Psoas muscle (tissue), 8 donors: ENCODE data around the gene DEFB119. TPM values are rescaled to one million over a fixed set of nuclear protein-coding genes. Genes with fewer than 3 reads are reported as not detected.
"Not testable (repeated sequence)": the region's sequence is repeated elsewhere in the genome, so short reads cannot be mapped to it uniquely, and the experiment has no call there.

ENCODE experiments used
- ATAC-seq, 4 donors: fragments of 200-7000 bp; cut with Tn5 transposase; one replicate each; pipeline ENCODE4 v1.9.1; 2020; ENCODE audit warnings: moderate library complexity in 3 of 4, mild to moderate bottlenecking in 2 of 4
- DNase-seq, 2 donors: peaks; one replicate each; pipeline ENCODE4 v3.0.0-alpha.2; 2020
- H3K27ac ChIP-seq: fragments of 200-600 bp; one replicate; pipeline ENCODE4 v1.8.0; 2022
- H3K27me3 ChIP-seq, 3 donors: fragments of 200-600 bp in 1 of 3; one replicate each; pipeline versions ENCODE4 v1.6.1 to v1.8.0; 2013 to 2022; ENCODE audit warnings: low read length in 2 of 3, mild to moderate bottlenecking in 2 of 3, moderate library complexity in 1 of 3; ENCODE audit not compliant: insufficient read depth in 3 of 3
- H3K36me3 ChIP-seq, 2 donors: fragments of 200-600 bp in 1 of 2; one replicate each; pipeline versions ENCODE4 v1.6.1 to v1.8.0; 2013 to 2022; ENCODE audit warnings: low read depth in 1 of 2, mild to moderate bottlenecking in 1 of 2, moderate library complexity in 1 of 2; ENCODE audit not compliant: insufficient read depth in 1 of 2
- H3K4me1 ChIP-seq: fragments of 200-600 bp; one replicate; pipeline ENCODE4 v1.8.0; 2022
- H3K4me3 ChIP-seq: fragments of 200-600 bp; one replicate; pipeline ENCODE4 v1.8.0; 2022; ENCODE audit warnings: mild to moderate bottlenecking
- H3K9me3 ChIP-seq: fragments of 200-600 bp; one replicate; pipeline ENCODE4 v1.8.0; 2022
- WGBS, 3 donors: extraction: QIAGEN DNeasy Blood & Tissue Kit; methylation state at CpG; one replicate each; pipeline versions ENCODE4 v1.1.6 to v1.1.7; 2013; 5-methylcytosine and 5-hydroxymethylcytosine counted together
- intact Hi-C, 2 donors: fragments of 100-400 bp; cut with DNase I; formaldehyde crosslinking; loops; one replicate each; pipeline versions ENCODE4 v1.11.0 to v1.14.2; 2022
- long read RNA-seq, 2 donors: library from polyadenylated mRNA; unstranded; transcript quantifications; one replicate each; pipeline ENCODE4 v2.0.0, GENCODE V29; 2021
- polyA plus RNA-seq, 3 donors: library from polyadenylated mRNA; stranded (reverse); fragments of 200-250 nt; gene quantifications; one replicate each; pipeline ENCODE4 v1.2.3, GENCODE V29; 2013
- total RNA-seq, 4 donors: library from RNA; stranded (reverse); fragmentation: NEBNext Ultra II Directional in 2 of 4; extraction: Animal tissue kit (Norgen Biotek cat#: 25700) in 2 of 4; gene quantifications; one replicate each; pipeline versions ENCODE4 v1.2.1 to v1.2.4, GENCODE V29; 2021 to 2023
- TF ChIP-seq, protein P1 (sequence below): fragments of 200-600 bp; IDR thresholded peaks from one replicate; pipeline ENCODE4 v1.8.0; 2022; ENCODE audit warnings: antibody characterized with exemption
- donor health status: healthy with polysubstance abuse.
- donor health status: DM: no; HTN: no; CAD: no; lungs with moderate emphysema.
- donor health status: Bipolar disorder and iron deficiency.
- donor health status: healthy.
- donor health status: DM: yes; HTN: yes; CAD: no.
- donor health status: DM: no; HTN: no; CAD: no.
- donor health status: DM: no; HTN: no; CAD: no.
- donor health status: DM: yes; HTN: yes; CAD: no.

Gene DEFB119
- not detected for total RNA-seq
- polyA plus RNA-seq, result not detected
- long read RNA-seq, donor 1, result 0 reads
- long read RNA-seq, donor 2, result 0 reads

DNA sequence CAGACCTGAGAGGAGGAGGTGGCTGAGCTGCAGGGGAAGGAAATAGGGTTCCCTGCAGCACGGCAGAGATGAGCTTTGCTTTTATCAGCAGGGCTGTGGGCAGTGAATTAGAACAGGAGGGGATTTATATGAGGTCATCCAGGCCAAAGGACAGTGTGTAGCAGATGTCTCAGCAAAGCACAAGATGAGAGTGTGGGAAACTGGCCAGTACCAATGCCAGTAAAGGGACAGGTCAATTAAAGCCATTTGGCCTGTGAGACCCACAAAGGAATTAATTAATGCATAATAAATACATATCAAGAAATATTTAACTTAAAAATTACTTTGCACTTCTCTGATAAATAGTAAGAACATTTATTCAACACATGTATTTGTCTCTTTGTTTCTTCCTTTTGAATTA is at the start of gene DEFB119:
Gene DEFB119 (minus strand): TSS at position 101 of the 400 bp plus-strand sequence. CDS start 107 bp downstream, outside the sequence.
- Histone ChIP-seq H3K27me3 (no peaks in the 10 kb centered on the region), H3K36me3 (no peaks in the 10 kb centered on the region), H3K4me1 (no peaks in the 10 kb centered on the region), H3K27ac (no peak within 1 kb of the TSS), H3K9me3 (no peaks in the 10 kb centered on the region), H3K4me3 (no peak within 1 kb of the TSS)
- WGBS, 3 donors, result 35 to 41% (median 37%) methylated on average over 1 of the region's 1 CpG
- intact Hi-C loops, result no loop called here
- no peak for ATAC-seq
- no peak for DNase-seq
- TF ChIP-seq, protein P1, sequence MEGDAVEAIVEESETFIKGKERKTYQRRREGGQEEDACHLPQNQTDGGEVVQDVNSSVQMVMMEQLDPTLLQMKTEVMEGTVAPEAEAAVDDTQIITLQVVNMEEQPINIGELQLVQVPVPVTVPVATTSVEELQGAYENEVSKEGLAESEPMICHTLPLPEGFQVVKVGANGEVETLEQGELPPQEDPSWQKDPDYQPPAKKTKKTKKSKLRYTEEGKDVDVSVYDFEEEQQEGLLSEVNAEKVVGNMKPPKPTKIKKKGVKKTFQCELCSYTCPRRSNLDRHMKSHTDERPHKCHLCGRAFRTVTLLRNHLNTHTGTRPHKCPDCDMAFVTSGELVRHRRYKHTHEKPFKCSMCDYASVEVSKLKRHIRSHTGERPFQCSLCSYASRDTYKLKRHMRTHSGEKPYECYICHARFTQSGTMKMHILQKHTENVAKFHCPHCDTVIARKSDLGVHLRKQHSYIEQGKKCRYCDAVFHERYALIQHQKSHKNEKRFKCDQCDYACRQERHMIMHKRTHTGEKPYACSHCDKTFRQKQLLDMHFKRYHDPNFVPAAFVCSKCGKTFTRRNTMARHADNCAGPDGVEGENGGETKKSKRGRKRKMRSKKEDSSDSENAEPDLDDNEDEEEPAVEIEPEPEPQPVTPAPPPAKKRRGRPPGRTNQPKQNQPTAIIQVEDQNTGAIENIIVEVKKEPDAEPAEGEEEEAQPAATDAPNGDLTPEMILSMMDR, result no peak

DNA sequence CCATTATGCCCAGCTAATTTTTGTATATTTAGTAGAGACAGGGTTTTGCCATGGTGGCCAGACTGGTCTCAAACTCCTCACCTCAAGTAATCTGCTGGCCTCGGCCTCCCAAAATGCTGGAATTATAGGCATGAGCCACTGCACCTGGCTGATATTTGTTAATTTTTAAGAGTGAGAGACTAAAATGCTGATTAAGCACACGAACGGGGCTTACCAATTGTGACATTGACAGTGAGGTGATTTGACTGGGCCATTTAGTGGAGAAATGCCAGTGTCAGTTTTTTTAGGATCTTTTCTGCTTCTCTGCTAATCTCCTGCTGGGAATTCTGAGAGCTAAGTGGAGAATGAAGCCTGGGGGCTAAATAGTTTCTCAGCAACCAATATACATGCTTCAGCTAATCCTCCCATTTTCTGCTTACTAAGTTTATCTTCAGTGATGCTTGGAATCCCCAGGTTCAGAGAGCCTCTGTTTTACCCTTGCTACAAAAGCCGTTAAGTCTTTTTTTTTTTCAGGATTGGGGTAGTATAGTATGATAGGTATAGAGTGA is 40.3 kb upstream of the DEFB119 start:
- no peak for DNase-seq
- no peak overlapping the region for H3K4me3 ChIP-seq
- no peaks in the 10 kb centered on the region for H3K36me3 ChIP-seq
- intact Hi-C loops, result no loop called here
- ATAC-seq, result no peak
- TF ChIP-seq, protein P1, result no peak
- H3K4me1 ChIP-seq, result no peaks in the 10 kb centered on the region
- no peak overlapping the region for H3K27ac ChIP-seq
- WGBS, 3 donors, result 55 to 65% (median 63%) methylated on average over 4 of the region's 4 CpGs
- no peaks in the 10 kb centered on the region for H3K9me3 ChIP-seq
- H3K27me3 ChIP-seq, result peaks cover 0 to 3% (median 0%) of the 10 kb centered on the region in 3 donors

GRCh38 chr20:31427576-31427975 is 37.2 kb upstream of the DEFB119 start:
- ATAC-seq, DNase-seq, H3K27me3 ChIP-seq, H3K9me3 ChIP-seq, H3K4me3 ChIP-seq, intact Hi-C loops, H3K27ac ChIP-seq, H3K4me1 ChIP-seq, H3K36me3 ChIP-seq: not testable (repeated sequence)
- 93 to 96% (median 93%) methylated on average over 19 to 30 of the region's 31 CpGs for WGBS, 3 donors

DNA sequence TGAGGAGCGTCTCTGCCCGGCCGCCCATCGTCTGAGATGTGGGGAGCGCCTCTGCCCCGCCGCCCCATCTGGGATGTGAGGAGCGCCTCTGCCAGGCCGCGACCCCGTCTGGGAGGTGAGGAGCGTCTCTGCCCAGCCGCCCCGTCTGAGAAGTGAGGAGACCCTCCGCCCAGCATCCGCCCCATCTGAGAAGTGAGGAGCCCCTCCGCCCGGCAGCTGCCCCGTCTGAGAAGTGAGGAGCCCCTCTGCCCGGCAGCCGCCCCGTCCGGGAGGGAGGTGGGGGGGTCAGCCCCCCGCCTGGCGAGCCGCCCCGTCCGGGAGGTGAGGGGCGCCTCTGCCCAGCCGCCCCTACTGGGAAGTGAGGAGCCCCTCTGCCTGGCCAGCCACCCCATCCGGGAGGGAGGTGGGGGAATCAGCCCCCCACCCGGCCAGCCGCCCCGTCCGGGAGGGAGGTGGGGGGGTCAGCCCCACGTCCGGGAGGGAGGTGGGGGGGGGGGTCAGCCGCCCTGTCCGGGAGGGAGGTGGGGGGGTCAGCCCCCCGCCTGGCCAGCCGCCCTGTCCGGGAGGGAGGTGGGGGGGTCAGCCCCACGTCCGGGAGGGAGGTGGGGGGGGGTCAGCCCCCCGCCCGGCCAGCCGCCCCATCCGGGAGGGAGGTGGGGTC is 36.6 kb upstream of the DEFB119 start:
- H3K36me3 ChIP-seq, H3K27ac ChIP-seq, intact Hi-C loops, H3K27me3 ChIP-seq, H3K4me3 ChIP-seq, H3K9me3 ChIP-seq, DNase-seq, H3K4me1 ChIP-seq, ATAC-seq: not testable (repeated sequence)
- WGBS, 3 donors, result 90 to 95% methylated on average over 13 to 40 of the region's 48 CpGs; no CpG with 5 or more reads in 1 of the 3 donors

DNA sequence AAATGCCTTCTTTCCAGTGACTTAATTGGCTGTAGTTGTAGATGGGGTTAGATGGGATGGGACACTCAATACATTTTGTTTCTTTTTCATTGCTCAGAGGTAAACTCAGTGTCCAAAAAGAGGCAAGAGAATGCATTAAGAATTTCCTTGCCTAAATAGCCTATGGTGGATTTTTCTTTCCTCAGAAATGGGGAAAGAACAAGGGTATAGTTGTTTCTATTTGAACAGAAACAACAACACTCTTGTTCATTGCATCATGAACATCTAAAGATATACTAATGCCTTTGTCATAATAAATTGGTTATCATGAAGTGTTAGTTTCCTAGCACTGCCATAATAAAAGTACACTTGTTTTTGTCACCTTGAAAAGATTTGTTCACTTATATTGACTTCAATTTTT is 35.4 kb upstream of the DEFB119 start:
- TF ChIP-seq, protein P1, result no peak
- ATAC-seq (no peak), DNase-seq (no peak)
- Histone ChIP-seq H3K27me3 (peaks cover 0 to 3% (median 0%) of the 10 kb centered on the region in 3 donors), H3K4me1 (no peaks in the 10 kb centered on the region), H3K9me3 (no peaks in the 10 kb centered on the region), H3K36me3 (no peaks in the 10 kb centered on the region), H3K4me3 (no peak overlapping the region), H3K27ac (no peak overlapping the region)
- intact Hi-C loops, result no loop called here
